OCI-M1 (cell line): ENCODE data around the gene ABCC9.
"Not testable (repeated sequence)": the region's sequence is repeated elsewhere in the genome, so short reads cannot be mapped to it uniquely, and the experiment has no call there.

Source experiments
- DNase-seq: peaks from one replicate; lab custom pipeline; 2025; lab: John Stamatoyannopoulos, UW

Gene ABCC9

DNA sequence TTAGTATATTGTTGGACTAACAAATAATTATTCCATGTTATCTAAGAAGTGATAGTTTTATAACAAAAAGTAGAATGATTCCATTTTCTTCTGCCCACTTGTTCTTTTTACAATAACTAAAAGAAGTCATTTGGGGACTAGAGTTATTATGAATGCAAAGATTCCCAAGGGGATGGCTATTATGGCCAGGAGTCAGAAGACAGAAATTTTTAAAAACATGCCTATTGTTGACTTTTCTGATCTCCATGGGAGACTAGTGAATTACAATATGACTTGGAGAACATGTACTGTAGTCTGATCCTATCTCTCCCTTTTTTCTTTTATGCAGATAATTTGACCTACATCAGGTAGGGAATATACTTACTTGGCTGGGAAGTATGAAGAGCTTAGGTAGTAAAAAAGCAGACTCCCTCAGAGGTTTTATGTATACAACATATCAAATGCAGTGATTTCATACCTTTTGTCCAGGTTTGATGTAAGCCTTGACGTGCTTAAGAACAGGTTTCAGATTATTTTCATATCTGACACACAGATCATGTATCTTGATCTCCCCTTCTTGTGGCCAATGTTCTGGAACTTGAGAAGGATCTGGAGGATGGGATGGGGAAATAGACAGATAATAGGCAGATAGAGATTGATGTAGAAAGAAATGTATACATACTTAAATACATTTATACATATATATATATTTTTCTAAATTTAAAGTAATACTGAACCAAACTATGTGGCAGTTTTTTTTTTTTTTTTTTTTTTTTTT, 125.7 kb downstream of the ABCC9 start:
- DNase-seq = no peak

DNA sequence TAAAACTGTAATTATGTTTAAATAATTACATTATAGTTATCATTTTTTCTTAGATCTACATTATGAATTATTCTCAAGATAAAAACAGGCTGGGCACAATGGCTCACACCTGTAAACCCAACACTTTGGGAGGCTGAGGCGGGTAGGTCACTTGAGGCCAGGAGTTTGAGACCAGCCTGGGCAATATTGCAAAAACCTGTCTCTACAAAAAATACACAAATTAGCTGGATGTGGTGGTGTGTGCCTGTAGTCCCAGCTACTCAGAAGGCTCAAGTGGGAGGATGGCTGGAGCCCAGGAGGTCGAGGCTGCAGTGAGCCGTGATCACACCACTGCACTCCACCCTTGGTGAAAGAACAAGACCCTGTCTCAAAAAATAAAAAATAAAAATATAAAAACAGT, 126.4 kb downstream of the ABCC9 start:
- no peak for DNase-seq

DNA sequence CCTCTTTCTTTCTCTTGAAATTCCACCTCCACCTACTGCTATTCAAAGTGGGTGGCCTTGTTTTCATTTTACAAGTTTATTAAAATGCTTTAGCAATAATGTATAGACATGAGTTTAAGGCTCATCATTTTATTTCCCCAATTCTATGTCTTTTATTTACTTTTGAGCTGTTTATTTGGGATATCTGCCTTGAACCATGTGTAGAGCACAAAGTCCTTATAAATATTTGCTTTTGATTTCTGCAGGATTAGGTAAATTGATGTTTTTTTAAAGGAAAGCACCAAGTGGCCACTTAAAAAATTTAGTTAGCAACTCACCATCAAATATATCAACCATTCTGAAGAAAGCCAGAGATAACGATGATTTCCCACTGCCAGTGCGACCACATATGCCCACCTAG, 126.9 kb downstream of the ABCC9 start:
- no peak for DNase-seq

DNA sequence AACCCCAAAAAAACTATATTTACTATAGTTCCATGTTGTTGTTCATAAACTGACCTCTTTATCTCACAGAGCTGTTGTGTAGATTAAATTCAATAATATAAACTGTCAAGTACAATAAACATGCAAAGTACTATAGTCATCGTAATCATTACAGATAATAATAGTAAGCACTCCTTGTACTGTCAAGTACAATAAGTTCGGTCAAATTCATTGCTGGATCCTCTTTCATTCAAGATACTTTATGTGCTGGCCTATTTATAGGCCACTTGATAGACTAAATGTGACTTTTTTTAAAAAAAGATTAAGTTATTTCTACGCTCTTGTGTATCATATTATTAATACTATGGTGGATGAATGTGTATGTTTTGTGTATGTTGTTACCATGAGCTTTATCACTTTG, 127.5 kb downstream of the ABCC9 start:
- no peak for DNase-seq

DNA sequence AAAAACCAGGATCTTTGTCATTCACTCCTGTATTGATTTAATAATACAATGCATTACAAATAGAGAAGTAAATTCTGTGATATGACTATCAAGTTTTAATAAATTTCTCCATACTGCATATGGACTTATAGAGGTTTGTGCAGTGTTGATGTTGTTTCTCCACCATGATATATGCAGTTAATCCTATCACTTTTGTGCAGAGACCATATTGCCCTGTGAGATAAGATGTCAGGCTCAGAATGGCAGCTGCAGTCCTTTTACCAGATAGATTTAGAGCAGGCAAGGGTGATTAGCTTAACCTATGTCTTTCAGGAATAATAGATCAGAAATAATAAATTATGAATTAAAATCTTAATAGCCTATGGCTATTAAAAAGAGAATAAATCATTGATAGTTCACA, 128.1 kb downstream of the ABCC9 start:
- DNase-seq = peak; percentile 75

DNA sequence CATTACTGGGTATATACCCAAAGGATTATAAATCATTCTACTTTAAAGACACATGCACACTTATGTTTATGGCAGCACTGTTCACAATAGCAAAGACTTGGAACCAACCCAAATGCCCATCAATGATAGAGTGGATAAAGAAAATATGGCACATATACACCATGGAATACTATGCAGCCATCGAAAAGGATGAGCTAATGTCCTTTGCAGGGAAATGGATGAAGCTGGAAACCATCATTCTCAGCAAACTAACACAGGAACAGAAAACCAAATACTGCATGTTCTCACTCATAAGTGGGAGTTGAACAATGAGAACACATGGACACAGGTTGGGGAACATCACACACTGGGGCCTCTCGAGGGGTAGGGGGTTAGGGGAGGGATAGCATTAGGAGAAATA, 128.9 kb downstream of the ABCC9 start:
- DNase-seq = not testable (repeated sequence)

DNA sequence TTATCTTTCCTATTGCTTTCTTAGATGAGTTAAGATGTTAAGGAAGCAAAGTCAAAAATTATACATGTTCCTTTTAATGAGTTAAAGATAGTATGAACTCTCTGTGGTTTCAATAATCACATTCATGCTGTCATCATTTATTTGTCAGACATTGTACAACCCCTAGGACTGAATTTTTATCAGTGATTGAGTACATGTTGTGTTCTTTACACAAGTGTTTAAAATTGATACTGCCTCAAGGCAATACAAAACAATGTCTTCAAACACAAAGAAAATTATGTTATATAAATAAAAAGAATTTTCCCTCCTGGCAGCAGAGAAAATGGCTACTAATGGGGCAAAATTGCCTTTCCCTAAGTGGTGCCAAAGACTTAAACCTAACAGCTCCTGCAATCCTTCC, 132.1 kb downstream of the ABCC9 start:
- DNase-seq = no peak

DNA sequence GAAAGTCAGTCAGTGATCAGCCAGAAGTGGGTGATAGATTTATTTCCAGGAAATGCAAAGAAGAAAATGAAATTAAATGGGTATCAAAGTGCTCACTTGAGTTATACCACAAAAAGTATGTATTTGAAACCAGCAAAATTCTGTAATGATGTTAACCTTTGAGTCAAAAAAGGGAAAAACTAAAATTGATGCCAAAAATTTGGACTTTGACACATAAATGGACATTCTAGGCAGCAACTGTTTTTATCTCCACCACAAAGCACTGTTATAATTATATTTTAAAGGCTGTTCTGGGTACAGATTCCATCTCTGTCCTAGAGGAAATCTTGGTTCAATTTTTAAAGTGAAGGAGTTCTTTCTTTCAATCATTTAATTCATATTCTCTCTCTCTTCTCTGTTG, 135.0 kb downstream of the ABCC9 start:
- DNase-seq = no peak

DNA sequence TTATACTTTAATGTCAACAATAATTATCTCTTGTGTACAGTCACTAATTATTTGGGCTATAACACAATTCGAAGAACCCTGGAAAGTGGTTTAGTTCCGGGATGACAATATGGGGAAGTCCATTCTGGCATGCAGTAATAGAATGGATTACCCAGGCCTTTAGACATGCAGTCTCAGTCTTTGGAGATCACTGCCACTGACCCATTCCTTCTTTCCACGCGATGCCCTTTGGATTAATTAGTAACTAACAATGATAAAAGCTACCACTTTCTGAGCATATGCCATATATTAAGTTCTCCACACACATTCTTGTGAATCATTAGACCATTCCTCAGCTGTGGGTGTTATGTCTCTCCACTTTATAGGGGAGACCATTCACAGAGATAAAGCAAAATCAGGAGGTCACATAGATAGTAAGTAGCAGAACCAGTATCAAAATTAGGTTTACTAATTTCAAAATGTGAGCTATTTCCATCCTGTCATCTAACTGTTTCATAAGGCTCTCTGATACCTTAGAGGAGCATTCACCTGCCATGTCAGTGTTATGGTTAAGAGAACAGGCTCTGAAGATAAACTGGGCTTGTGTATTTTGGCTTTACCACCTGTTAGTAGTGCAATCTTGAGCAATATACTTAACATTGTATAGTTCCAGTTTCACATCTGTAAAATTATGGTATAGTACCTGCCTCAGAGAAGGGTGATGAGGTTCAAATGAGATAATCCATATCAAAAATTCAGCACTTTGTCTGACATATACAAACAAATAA, 139.5 kb downstream of the ABCC9 start:
- no peak for DNase-seq

DNA sequence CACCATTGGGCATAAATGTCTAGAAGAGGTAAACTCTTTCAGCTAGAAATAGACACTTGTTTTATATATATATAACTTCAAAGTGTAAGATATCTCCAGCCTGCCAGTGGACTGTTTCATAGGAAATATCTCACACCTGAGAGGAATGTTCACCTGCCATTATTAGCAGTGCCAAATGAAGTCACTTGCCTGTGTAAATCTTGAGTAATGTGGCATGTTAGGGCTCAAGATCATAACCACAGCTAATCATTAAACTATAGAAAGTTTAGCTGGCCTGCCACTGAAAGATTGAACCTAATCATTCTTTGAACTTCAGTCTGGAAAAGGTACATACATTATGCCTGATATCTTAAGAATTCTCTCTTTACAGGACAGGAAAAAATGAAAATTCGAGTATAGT, 141.2 kb downstream of the ABCC9 start:
- DNase-seq = no peak

DNA sequence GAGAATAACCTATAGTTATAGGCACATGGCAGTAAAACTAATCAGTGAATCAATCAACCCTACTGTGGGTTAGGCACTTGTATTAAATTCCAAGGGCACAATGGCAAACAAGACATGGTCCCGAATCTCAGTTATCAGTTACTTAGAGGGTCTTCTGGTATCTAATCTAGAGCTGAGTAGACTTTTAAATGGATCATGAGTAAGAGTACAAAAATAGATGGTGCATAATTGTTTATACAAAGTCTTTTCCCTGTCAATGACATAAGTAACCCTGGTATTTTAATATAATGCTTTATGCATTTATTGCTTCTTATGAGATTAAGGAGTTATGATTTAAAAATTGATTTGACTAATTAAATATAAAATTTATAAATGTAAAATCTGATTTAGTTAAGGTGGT, 143.7 kb downstream of the ABCC9 start:
- no peak for DNase-seq

DNA sequence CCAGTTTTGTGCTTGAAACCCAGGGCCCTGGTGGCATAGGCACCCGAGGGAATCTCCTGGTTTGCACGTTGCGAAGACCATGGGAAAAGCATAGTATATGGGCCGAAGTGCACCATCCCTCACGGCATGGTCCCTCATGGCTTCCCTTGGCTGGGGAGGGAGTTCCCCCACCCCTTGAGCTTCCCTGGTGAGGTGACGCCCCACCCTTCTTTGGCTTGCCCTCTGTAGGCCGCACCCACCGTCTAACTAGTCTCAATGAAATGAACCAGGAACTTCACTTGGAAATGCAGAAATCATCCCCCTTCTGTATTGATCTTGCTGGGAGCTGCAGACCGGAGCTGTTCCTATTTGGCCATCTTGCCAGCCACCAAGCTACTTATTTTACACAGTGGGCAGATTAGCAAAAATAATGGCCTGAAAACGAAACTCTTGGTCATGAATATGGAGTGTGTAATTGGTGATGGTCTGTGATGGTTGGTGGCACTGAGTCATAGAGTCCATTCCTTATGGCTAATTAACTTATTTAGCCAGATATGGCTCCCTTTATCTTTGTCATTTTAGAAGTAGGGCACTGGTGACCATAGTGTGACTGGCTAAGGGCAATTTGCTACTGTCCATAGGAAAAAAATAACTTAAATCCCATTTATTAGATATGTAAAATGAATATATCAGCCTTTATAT, 145.4 kb downstream of the ABCC9 start:
- DNase-seq = no peak

DNA sequence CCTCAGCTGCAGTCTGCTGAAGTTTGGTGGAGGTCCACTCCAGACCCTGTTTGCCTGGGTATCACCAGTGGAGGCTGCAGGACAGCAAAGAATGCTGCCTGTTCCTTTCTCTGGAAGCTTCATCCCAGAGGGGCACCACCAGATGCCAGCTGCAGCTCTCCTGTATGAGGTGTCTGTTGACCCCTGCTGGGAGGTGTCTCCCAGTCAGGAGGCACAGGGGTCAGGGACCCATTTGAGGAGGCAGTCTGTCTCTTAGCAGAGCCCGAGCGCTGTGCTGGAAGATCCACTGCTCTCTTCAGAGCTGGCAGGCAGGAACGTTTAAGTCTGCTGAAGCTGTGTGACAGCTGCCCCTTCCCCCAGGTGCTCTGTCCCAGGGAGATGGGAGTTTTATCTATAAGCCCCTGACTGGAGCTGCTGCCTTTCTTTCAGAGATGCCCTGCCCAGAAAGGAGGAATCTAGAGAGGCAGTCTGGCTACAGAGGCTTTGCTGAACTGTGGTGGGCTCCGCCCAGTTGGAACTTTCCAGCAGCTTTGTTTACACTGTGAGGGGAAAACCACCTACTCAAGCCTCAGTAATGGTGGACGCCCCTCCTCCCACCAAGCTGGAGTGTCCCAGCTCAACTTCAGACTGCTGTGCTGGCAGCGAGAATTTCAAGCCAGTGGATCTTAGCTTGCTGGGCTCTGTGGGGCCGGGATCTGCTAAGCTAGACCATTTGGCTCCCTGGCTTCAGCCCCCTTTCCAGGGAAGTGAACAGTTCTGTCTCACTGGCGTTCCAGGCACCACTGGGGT, 146.2 kb downstream of the ABCC9 start:
- DNase-seq = not testable (repeated sequence)

DNA sequence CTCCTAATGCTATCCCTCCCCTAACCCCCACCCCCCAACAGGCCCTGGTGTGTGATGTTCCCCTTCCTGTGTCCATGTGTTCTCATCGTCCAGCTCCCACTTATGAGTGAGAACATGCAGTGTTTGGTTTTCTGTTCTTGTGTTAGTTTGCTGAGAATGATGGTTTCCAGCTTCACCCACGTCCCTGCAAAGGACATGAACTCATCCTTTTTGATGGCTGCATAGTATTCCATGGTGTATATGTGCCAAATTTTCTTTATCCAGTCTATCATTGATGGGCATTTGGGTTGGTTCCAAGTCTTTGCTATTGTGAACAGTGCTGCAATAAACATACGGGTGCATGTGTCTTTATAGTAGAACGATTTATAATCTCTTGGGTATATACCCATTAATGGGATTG, 151.5 kb downstream of the ABCC9 start:
- DNase-seq = not testable (repeated sequence)

DNA sequence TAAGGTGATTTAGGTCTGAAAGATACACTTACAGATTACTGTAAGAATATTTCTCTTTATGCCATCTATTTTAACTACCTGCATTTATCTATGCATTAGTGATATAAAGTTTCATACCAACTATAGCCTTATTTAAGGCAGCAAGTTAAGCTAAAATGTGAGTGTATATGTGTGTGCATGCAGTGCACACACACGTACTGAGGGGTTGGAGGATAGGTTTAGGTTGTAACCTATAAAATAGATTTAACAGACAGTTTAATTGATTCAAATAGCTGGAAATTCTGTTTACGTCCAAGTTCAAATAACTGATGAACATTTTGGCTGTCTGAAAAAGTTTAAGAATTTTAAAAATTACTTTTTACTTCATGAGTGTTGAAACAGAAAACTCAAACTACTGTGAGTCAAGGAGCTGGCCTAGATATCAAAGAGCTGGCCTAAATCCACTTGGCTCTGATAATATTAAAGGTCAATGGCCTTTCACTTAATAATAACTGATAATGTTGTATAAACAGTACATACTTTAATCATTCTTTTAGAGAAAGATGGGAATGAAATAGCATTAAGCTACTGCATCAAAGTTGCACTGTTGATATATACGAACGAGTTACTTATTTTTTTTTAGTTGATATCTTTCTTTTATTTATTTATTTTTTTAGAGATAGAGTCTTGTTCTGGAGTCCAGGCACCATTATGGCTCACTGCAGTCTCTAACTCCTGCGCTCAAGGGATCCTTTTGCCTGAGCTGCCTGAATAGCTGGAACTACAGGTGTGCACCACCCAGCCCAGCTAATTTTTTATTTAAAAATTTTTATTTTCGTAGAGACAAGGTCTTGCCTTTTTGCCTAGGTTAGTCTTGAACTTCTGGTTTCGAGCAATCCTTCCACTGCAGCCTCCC, 152.9 kb downstream of the ABCC9 start:
- no peak for DNase-seq

DNA sequence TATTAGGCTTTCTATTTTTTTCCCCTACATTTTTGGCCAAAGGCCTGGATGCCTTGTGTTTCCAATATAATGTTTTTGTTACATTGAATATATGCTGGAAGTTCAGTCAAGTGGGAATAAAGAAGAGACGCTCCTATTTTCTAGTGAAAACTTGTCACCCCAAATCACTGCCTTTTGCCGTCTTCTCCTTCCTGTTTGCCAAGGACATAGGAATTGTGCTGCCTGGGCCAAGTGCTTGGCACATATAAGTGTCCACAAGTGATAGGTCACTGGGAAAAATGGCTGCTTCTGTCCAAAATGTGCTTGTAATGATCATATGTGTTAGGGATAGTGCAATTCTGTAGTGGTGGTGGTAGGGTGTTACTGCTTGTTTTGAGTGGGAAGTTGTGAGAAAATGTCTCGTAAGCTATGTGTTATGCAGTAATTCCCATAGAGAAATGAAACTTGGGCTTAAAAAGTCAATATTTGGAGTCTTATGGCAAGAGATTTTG, 155.1 kb downstream of the ABCC9 start:
- DNase-seq = no peak

DNA sequence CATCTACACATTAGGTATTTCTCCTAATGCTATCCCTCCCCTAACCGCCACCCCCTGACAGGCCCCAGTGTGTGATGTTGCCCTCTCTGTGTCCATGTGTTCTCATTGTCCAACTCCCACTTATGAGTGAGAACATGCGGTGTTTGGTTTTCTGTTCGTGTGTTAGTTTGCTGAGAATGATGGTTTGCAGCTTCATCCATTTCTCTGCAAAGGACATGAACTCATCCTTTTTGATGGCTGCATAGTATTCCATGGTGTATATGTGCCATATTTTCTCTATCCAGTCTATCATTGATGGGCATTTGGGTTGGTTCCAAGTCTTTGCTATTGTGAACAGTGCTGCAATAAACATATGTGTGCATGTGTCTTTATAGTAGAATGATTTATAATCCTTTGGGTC, 158.5 kb downstream of the ABCC9 start:
- DNase-seq = not testable (repeated sequence)

DNA sequence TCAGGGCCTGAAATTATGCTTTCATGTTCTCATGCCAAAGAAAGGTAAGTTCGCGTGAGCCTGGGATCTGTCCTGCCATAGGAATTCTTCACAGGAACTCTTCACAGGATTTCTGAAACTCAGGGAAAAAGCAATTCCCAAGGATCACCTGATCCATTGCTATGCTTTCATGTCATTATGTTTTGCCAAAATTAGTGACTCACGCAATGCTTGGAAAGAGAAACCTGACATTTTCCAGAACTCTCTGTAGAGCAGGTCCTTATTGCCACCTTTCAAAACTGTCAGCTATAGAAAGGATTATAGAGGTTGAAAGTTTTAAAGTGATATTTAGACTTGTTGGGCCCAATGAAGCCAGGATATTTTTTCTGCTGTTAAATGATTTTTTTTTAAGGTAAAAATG, 160.4 kb downstream of the ABCC9 start:
- DNase-seq = no peak

DNA sequence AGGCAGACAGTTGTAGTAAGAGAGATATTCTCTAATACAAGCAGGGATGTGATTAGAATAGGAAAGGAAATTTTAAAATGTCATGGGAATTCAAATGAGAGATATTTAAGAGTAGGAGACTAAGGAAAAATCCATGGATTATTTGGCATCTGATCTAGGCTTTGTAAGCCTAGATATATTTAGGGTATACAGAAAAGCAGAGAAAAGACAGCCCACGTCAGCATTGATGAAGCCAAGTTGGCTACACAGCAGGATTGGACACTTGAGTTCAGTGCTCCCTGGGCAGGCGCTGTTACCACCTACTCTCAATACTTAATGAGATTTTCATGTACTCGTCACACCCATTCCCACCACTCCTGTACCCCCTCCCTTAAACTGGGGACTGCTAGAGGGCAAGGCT, 165.1 kb downstream of the ABCC9 start:
- DNase-seq = no peak

DNA sequence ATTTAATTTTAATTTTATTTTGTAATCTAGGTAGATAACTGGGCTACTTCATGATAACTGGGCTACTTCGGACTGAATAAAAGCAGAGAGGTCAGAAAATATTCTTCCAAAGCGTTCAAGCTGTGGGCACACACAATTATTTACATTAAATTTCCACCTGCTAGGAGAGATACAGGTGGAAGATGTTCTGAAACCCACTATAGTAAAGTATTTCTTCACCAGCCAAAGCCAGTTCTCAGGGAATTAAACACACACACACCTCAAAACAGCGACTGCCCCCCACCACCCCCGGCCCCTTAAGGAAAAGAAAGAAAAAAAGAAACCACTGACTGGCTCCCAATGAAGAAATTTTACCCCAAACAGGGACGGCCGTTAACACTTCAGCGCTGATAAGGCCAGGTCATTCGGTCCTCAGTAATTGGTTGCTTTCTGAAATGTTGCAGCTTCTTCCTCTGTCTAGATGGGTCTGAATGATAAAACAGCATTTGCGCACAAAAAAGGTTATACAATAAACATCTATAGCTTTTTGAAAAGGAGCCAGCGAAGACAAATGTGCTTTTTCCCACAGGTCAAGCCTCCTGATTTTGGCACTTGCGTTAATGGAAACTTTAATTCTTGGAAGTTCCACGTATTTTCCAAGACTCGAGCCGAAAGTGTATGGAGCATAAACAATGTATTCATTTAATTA, 165.9 kb downstream of the ABCC9 start:
- peak; percentile 76 for DNase-seq
